K562 (cell line): ENCODE data around the gene SLC25A45. TPM values are rescaled to one million over a fixed set of nuclear protein-coding genes. Genes with fewer than 3 reads are reported as not detected.
A peak's percentile ranks its signal among the peaks of the same experiment; 100 is the strongest.

ENCODE experiments used
- PHF20 ChIP-seq: fragments of 450-650 bp; IDR thresholded peaks from 2 replicates; pipeline ENCODE4 v1.6.1; 2018; ENCODE audit not compliant: partially characterized antibody
- RB1 ChIP-seq: fragments of 450-650 bp; IDR thresholded peaks from 2 replicates; pipeline ENCODE4 v1.6.1; 2017; ENCODE audit warnings: low read depth, mild to moderate bottlenecking
- SRSF3 ChIP-seq: fragments of 200-400 bp; formaldehyde crosslinking; IDR thresholded peaks from 2 replicates; pipeline ENCODE4 v1.6.1; 2016; ENCODE audit warnings: mild to moderate bottlenecking, low read length, moderate library complexity; ENCODE audit not compliant: insufficient read depth
- ZC3H8 ChIP-seq: fragments of 450-650 bp; IDR thresholded peaks from 2 replicates; pipeline ENCODE4 v1.6.1; 2017
- ZNF175 ChIP-seq: fragments of 200-800 bp; sonication (Bioruptor generic); IDR thresholded peaks from 2 replicates; pipeline ENCODE4 v1.6.1; 2016; ENCODE audit warnings: low read depth, mild to moderate bottlenecking, missing genetic modification characterization, missing compliant biosample characterization
- ZNF655 ChIP-seq: fragments of 250-450 bp; sonication (Bioruptor Pico); IDR thresholded peaks from 2 replicates; pipeline ENCODE4 v1.5.0; 2021
- ZNF699 ChIP-seq: fragments of 250-450 bp; sonication (Bioruptor Pico); IDR thresholded peaks from 2 replicates; pipeline ENCODE4 v1.8.0; 2021; ENCODE audit warnings: mild to moderate bottlenecking, moderate library complexity; ENCODE audit not compliant: insufficient replicate concordance
- polyA plus RNA-seq, 8 experiments: library from polyadenylated mRNA; depleted of rRNA in 4 of 8; stranded (reverse) in 5 of 8; unstranded in 3 of 8; fragments of >200 nt; fragmentation: Nextera tagmentation in 2 of 8; fragmentation: Illumina TruSeq in 1 of 8; extraction: Ambion mirVana in 2 of 8; extraction: Trizol in 1 of 8; gene quantifications; 2 replicates each; pipeline versions ENCODE4 v1.2.1 to v1.2.3, GENCODE V29; 2011 to 2014; ENCODE audit warnings: inconsistent platforms in 1 of 8, missing spikeins in 1 of 8
- total RNA-seq, 7 experiments: library from RNA; depleted of rRNA in 6 of 7; stranded (reverse); fragments of >200 nt in 6 of 7; fragmentation: Illumina TruSeq in 2 of 7; extraction: Trizol in 2 of 7; gene quantifications; 2 replicates each; pipeline versions ENCODE4 v1.2.1 to v1.2.3, GENCODE V29; 2011 to 2021; ENCODE audit warnings: low replicate concordance in 1 of 7
- TF ChIP-seq, protein P1 (sequence below): fragments of 200-800 bp; sonication (Bioruptor generic); IDR thresholded peaks from 2 replicates; pipeline ENCODE4 v1.6.1; 2016; ENCODE audit warnings: missing genetic modification characterization, missing compliant biosample characterization
- TF ChIP-seq, protein P2 (sequence below): sonication (generic); formaldehyde crosslinking; IDR thresholded peaks from 2 replicates; pipeline ENCODE4 v1.8.0; 2022; ENCODE audit warnings: mild to moderate bottlenecking, missing genetic modification reagents
- TF ChIP-seq, protein P3 (sequence below), 2 experiments: fragments of 450-650 bp; formaldehyde crosslinking in 1 of 2; IDR thresholded peaks; 2 replicates each; pipeline versions ENCODE4 v1.4.0 to v1.6.1; 2014 to 2020; ENCODE audit warnings: mild to moderate bottlenecking in 2 of 2, borderline replicate concordance in 1 of 2, low read depth in 1 of 2

Gene SLC25A45
- total and polyA plus RNA-seq, 9 of the 15 experiments (the other 6 are each of a cell fraction or from before 2014, with no cell fraction given), result 0.15 to 2.3 (median 0.68) TPM

DNA sequence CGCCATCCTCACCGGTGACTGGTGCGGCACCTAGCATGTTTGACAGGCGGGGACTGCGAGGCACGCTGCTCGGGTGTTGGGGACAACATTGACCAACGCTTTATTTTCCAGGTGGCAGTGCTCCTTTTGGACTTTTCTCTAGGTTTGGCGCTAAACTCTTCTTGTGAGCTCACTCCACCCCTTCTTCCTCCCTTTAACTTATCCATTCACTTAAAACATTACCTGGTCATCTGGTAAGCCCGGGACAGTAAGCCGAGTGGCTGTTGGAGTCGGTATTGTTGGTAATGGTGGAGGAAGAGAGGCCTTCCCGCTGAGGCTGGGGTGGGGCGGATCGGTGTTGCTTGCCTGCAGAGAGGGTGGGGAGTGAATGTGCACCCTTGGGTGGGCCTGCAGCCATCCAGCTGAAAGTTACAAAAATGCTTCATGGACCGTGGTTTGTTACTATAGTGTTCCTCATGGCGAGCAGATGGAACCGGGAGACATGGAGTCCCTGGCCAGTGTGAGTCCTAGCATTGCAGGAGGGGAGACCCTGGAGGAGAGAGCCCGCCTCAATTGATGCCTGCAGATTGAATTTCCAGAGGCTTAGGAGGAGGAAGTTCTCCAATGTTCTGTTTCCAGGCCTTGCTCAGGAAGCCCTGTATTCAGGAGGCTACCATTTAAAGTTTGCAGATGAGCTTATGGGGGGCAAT is 41.2 kb upstream of the SLC25A45 start (continued):
- TF ChIP-seq, protein P1, sequence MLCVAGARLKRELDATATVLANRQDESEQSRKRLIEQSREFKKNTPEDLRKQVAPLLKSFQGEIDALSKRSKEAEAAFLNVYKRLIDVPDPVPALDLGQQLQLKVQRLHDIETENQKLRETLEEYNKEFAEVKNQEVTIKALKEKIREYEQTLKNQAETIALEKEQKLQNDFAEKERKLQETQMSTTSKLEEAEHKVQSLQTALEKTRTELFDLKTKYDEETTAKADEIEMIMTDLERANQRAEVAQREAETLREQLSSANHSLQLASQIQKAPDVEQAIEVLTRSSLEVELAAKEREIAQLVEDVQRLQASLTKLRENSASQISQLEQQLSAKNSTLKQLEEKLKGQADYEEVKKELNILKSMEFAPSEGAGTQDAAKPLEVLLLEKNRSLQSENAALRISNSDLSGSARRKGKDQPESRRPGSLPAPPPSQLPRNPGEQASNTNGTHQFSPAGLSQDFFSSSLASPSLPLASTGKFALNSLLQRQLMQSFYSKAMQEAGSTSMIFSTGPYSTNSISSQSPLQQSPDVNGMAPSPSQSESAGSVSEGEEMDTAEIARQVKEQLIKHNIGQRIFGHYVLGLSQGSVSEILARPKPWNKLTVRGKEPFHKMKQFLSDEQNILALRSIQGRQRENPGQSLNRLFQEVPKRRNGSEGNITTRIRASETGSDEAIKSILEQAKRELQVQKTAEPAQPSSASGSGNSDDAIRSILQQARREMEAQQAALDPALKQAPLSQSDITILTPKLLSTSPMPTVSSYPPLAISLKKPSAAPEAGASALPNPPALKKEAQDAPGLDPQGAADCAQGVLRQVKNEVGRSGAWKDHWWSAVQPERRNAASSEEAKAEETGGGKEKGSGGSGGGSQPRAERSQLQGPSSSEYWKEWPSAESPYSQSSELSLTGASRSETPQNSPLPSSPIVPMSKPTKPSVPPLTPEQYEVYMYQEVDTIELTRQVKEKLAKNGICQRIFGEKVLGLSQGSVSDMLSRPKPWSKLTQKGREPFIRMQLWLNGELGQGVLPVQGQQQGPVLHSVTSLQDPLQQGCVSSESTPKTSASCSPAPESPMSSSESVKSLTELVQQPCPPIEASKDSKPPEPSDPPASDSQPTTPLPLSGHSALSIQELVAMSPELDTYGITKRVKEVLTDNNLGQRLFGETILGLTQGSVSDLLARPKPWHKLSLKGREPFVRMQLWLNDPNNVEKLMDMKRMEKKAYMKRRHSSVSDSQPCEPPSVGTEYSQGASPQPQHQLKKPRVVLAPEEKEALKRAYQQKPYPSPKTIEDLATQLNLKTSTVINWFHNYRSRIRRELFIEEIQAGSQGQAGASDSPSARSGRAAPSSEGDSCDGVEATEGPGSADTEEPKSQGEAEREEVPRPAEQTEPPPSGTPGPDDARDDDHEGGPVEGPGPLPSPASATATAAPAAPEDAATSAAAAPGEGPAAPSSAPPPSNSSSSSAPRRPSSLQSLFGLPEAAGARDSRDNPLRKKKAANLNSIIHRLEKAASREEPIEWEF (CRISPR knock-in tag), result no peak
- TF ChIP-seq ZNF699 (CRISPR knock-in tag) (no peak), PHF20 (peak; percentile 5), RB1 (no peak), SRSF3 (0 out of 2 replicates have a peak, but pooled peaks have one; percentile 13), ZC3H8 (no peak), ZNF175 (CRISPR knock-in tag) (no peak; the same call in 1 of the 2 replicates), ZNF655 (CRISPR knock-in tag) (no peak)
- TF ChIP-seq, protein P2, sequence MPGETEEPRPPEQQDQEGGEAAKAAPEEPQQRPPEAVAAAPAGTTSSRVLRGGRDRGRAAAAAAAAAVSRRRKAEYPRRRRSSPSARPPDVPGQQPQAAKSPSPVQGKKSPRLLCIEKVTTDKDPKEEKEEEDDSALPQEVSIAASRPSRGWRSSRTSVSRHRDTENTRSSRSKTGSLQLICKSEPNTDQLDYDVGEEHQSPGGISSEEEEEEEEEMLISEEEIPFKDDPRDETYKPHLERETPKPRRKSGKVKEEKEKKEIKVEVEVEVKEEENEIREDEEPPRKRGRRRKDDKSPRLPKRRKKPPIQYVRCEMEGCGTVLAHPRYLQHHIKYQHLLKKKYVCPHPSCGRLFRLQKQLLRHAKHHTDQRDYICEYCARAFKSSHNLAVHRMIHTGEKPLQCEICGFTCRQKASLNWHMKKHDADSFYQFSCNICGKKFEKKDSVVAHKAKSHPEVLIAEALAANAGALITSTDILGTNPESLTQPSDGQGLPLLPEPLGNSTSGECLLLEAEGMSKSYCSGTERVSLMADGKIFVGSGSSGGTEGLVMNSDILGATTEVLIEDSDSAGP (CRISPR knock-in tag), result 0 out of 2 replicates have a peak, but pooled peaks have one; percentile 47
- TF ChIP-seq, protein P3, sequence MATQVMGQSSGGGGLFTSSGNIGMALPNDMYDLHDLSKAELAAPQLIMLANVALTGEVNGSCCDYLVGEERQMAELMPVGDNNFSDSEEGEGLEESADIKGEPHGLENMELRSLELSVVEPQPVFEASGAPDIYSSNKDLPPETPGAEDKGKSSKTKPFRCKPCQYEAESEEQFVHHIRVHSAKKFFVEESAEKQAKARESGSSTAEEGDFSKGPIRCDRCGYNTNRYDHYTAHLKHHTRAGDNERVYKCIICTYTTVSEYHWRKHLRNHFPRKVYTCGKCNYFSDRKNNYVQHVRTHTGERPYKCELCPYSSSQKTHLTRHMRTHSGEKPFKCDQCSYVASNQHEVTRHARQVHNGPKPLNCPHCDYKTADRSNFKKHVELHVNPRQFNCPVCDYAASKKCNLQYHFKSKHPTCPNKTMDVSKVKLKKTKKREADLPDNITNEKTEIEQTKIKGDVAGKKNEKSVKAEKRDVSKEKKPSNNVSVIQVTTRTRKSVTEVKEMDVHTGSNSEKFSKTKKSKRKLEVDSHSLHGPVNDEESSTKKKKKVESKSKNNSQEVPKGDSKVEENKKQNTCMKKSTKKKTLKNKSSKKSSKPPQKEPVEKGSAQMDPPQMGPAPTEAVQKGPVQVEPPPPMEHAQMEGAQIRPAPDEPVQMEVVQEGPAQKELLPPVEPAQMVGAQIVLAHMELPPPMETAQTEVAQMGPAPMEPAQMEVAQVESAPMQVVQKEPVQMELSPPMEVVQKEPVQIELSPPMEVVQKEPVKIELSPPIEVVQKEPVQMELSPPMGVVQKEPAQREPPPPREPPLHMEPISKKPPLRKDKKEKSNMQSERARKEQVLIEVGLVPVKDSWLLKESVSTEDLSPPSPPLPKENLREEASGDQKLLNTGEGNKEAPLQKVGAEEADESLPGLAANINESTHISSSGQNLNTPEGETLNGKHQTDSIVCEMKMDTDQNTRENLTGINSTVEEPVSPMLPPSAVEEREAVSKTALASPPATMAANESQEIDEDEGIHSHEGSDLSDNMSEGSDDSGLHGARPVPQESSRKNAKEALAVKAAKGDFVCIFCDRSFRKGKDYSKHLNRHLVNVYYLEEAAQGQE (IDR thresholded peaks at IDR 0.05; ENCODE audit: borderline replicate concordance), result no peak
- TF ChIP-seq, protein P3 (CRISPR knock-in tag; IDR thresholded peaks at IDR 0.05; ENCODE audit: low read depth), result no peak; the same call in 1 of the 2 replicates
